Psoas muscle (tissue), 8 donors: ENCODE data around the gene PSMC1. TPM values are rescaled to one million over a fixed set of nuclear protein-coding genes. Genes with fewer than 3 reads are reported as not detected.

Source experiments
- ATAC-seq, 4 donors: fragments of 200-7000 bp; cut with Tn5 transposase; one replicate each; pipeline ENCODE4 v1.9.1; 2020; ENCODE audit warnings: moderate library complexity in 3 of 4, mild to moderate bottlenecking in 2 of 4
- DNase-seq, 2 donors: peaks; one replicate each; pipeline ENCODE4 v3.0.0-alpha.2; 2020
- H3K27ac ChIP-seq: fragments of 200-600 bp; one replicate; pipeline ENCODE4 v1.8.0; 2022
- H3K27me3 ChIP-seq, 3 donors: fragments of 200-600 bp in 1 of 3; one replicate each; pipeline versions ENCODE4 v1.6.1 to v1.8.0; 2013 to 2022; ENCODE audit warnings: low read length in 2 of 3, mild to moderate bottlenecking in 2 of 3, moderate library complexity in 1 of 3; ENCODE audit not compliant: insufficient read depth in 3 of 3
- H3K36me3 ChIP-seq, 2 donors: fragments of 200-600 bp in 1 of 2; one replicate each; pipeline versions ENCODE4 v1.6.1 to v1.8.0; 2013 to 2022; ENCODE audit warnings: low read depth in 1 of 2, mild to moderate bottlenecking in 1 of 2, moderate library complexity in 1 of 2; ENCODE audit not compliant: insufficient read depth in 1 of 2
- H3K4me1 ChIP-seq: fragments of 200-600 bp; one replicate; pipeline ENCODE4 v1.8.0; 2022
- H3K4me3 ChIP-seq: fragments of 200-600 bp; one replicate; pipeline ENCODE4 v1.8.0; 2022; ENCODE audit warnings: mild to moderate bottlenecking
- H3K9me3 ChIP-seq: fragments of 200-600 bp; one replicate; pipeline ENCODE4 v1.8.0; 2022
- CTCF ChIP-seq: fragments of 200-600 bp; IDR thresholded peaks from one replicate; pipeline ENCODE4 v1.8.0; 2022; ENCODE audit warnings: antibody characterized with exemption
- WGBS, 3 donors: extraction: QIAGEN DNeasy Blood & Tissue Kit; methylation state at CpG; one replicate each; pipeline versions ENCODE4 v1.1.6 to v1.1.7; 2013; 5-methylcytosine and 5-hydroxymethylcytosine counted together
- intact Hi-C, 2 donors: fragments of 100-400 bp; cut with DNase I; formaldehyde crosslinking; loops; one replicate each; pipeline versions ENCODE4 v1.11.0 to v1.14.2; 2022
- polyA plus RNA-seq, 3 donors: library from polyadenylated mRNA; stranded (reverse); fragments of 200-250 nt; gene quantifications; one replicate each; pipeline ENCODE4 v1.2.3, GENCODE V29; 2013
- total RNA-seq, 4 donors: library from RNA; stranded (reverse); fragmentation: NEBNext Ultra II Directional in 2 of 4; extraction: Animal tissue kit (Norgen Biotek cat#: 25700) in 2 of 4; gene quantifications; one replicate each; pipeline versions ENCODE4 v1.2.1 to v1.2.4, GENCODE V29; 2021 to 2023
- donor health status: healthy with polysubstance abuse.
- donor health status: DM: no; HTN: no; CAD: no; lungs with moderate emphysema.
- donor health status: Bipolar disorder and iron deficiency.
- donor health status: healthy.
- donor health status: DM: yes; HTN: yes; CAD: no.
- donor health status: DM: no; HTN: no; CAD: no.
- donor health status: DM: no; HTN: no; CAD: no.
- donor health status: DM: yes; HTN: yes; CAD: no.

The PSMC1 gene
- total and polyA plus RNA-seq, 7 donors, result 151 to 1,018 (median 307) TPM

- no peak for TF ChIP-seq CTCF
- intact Hi-C loops, result no loop called here
- Histone ChIP-seq H3K4me3 (no peak overlapping the region), H3K4me1 (no peaks in the 10 kb centered on the region), H3K27ac (no peak overlapping the region), H3K36me3 (peaks cover 6 to 95% of the 10 kb centered on the region in 2 donors), H3K27me3 (no peaks in the 10 kb centered on the region), H3K9me3 (no peaks in the 10 kb centered on the region)
- ATAC-seq (no peak), DNase-seq (no peak)
- WGBS, 3 donors, result 79 to 84% (median 80%) methylated on average over 8 of the region's 8 CpGs
Observed at GRCh38 chr14:90281261-90281660, 24.9 kb downstream of the PSMC1 start.

- Histone ChIP-seq H3K4me1 (no peaks in the 10 kb centered on the region), H3K27me3 (no peaks in the 10 kb centered on the region), H3K9me3 (no peaks in the 10 kb centered on the region), H3K36me3 (peaks cover 6 to 97% of the 10 kb centered on the region in 2 donors), H3K4me3 (no peak overlapping the region), H3K27ac (no peak overlapping the region)
- DNase-seq (no peak), ATAC-seq (no peak)
- TF ChIP-seq CTCF, result no peak
- intact Hi-C loops, result no loop called here
Observed at GRCh38 chr14:90281756-90282155, 25.4 kb downstream of the PSMC1 start.

- peaks cover 0 to 96% of the 10 kb centered on the region in 2 donors for H3K36me3 ChIP-seq
- H3K27me3 ChIP-seq, result no peaks in the 10 kb centered on the region
- no peak overlapping the region for H3K27ac ChIP-seq
- no peak overlapping the region for H3K4me3 ChIP-seq
- 63 to 72% (median 66%) methylated on average over 14 of the region's 14 CpGs for WGBS, 3 donors
- peak in 1 of 4 donors; percentile 5 for ATAC-seq
- H3K4me1 ChIP-seq, result no peaks in the 10 kb centered on the region
- no peak for DNase-seq
- intact Hi-C loops, result no loop called here
- no peaks in the 10 kb centered on the region for H3K9me3 ChIP-seq
- TF ChIP-seq CTCF, result no peak
Observed at GRCh38 chr14:90287791-90288190, 31.4 kb downstream of the PSMC1 start.

GRCh38 chr14:90288651-90289355 lies 32.5 kb downstream of the PSMC1 start:
- WGBS, 3 donors, result 54 to 57% (median 54%) methylated on average over 12 of the region's 12 CpGs
- peak; percentile 25 to 46 (median 36) for ATAC-seq
- no peaks in the 10 kb centered on the region for H3K27me3 ChIP-seq
- TF ChIP-seq CTCF, result no peak
- intact Hi-C loops, result no loop called here
- H3K4me1 ChIP-seq, result no peaks in the 10 kb centered on the region
- peaks cover 0 to 96% of the 10 kb centered on the region in 2 donors for H3K36me3 ChIP-seq
- H3K4me3 ChIP-seq, result no peak overlapping the region
- no peaks in the 10 kb centered on the region for H3K9me3 ChIP-seq
- no peak for DNase-seq
- no peak overlapping the region for H3K27ac ChIP-seq
